Activated T-helper 9 cell treated with anti-CD3 and anti-CD28 coated beads, Interleukin-2, amount 50 U/mL, for 16 hours (primary cell): ENCODE data around the gene PILRA.
"Not testable (repeated sequence)": the region's sequence is repeated elsewhere in the genome, so short reads cannot be mapped to it uniquely, and the experiment has no call there.

Experiments
- DNase-seq: peaks from one replicate; pipeline ENCODE4 v3.0.0-alpha.2; 2020; ENCODE audit warnings: low read depth

The PILRA gene

DNA sequence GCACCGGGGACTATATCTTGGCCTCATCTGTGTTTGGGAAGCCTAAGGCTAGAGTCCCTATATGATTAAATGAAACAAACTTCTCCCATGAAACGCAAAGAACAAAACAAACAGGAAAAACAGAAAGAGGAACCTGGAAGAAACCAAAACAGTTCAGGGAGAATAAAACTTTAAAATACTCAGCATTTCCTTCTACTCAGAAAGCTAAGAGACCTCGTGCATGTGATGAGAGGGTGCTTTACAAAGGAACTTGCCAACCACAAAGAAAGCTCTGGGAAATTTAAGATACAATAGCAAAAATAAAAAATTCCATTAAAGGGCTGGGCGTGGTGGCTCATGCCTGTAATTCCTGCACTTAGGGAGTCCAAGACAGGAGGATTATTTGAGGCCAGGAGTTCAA is 6.9 kb downstream of the PILRA start:
- no peak for DNase-seq

DNA sequence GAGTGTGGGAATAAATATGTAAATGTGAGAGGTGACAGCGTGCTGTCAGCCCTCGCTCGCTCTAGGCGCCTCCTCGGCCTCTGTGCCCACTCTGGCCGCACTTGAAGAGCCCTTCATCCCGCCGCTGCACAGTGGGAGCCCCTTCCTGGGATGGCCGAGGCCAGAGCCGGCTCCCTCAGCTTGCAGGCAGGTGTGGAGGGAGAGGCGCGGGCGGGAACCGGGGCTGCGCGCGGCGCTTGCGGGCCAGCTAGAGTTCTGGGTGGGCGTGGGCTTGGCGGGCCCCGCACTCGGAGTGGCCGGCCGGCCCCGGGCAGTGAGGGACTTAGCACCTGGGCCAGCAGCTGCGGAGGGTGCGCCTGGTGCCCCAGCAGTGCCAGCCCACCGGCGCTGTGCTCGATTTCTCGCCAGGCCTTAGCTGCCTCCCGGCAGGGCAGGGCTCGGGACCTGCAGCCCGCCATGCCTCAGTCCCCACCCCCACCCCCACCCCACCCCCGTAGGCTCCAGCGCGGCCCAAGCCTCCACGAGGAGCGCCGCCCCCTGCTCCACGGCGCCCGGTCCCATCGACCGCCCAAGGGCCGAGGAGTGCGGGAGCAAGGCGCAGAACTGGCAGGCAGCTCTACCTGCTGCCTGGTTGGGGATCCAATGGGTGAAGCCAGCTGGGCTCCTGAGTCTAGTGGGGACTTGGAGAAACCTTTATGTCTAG is 8.4 kb downstream of the PILRA start:
- DNase-seq = not testable (repeated sequence)

DNA sequence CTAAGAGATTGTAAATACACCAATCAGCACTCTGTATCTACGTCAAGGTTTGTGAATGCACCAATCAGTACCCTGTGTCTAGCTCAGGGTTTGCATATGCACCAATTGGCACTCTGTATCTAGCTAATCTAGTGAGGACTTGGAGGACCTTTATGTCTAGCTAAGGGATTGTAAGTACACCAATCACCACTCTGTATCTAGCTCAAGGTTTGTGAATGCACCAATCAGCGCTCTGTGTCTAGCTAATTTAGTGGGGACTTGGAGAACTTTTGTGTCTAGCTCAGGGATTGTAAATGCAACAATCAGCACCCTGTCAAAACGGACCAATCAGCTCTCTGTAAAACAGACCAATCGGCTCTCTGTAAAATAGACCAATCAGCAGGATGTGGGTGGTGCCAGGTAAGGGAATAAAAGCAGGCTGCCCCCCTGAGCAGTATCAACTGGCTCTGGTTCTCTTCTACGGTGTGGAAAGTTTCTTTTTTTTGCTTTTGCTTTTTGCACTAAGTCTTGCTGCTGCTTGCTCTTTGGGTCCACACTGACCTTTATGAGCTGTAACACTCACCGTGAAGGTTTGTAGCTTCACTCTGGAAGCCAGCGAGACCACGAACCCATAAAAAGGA is 9.1 kb downstream of the PILRA start:
- DNase-seq = not testable (repeated sequence)

DNA sequence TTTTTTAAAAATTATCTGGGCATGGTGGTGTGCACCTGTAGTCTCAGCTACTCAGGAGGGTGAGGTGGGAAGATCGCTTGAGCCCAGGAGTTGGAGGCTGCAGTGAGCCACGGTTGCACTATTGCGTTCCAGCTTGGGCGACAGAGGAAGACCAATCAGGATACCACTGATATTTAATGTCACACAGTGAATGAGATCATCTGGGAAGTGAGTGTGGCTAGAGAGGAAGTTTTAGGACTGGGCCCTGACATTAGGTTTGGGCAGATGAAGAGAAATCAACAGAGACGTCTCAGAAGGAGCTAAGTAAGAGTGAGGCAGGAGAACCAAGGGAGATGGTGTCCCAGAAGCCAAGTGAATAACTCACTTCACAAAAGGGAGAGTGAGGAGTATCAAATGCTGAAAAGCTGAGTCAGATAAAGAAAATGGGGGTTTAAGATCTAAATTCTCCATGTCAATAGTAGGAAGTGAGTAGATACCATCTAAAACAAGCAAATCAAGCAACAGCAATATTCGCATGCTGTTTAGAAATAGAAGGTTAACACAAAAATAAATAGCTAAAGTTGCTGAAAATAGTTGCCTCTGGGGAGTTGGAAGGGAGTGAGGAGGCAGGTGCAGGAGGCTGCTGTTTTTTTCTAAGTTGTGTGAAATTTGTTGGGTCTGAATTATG is 11.5 kb downstream of the PILRA start:
- DNase-seq = no peak

DNA sequence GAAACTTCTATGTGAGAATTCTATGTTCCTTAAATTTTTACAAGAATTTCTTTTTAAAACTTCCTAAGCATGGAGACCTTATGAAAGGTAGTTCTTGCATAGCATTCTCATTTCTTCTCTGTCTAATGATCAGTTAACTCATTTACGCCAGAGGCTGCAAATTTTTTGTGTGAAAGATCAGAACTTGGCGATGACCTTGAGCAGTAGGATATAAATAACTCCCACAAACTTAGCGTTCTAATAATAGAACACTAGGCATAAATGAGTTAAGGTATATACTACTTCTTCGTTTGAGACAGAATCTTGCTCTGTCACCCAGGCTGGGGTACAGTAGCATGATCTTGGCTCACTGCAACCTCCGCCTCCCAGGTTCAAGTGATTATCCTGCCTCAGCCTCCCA is 13.7 kb downstream of the PILRA start:
- DNase-seq = no peak

DNA sequence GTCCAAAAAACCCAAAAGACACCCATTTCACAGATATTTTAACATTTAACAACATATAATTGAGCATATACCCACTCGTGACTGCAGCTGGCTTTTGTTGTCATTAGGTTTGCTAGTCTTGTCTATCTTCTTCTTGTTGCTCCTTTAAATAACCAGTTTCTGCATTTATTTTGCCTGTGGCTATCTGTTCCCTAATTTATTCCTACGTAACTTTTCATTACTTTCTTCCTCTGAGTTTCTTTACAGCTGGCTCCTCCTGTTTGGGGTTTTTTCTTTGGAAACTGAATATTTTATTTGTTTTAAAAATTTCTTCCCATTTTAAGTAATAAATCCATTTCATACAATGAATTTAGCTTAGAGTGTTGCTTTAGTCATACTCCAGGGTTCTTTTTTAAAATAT is 14.4 kb downstream of the PILRA start:
- no peak for DNase-seq

DNA sequence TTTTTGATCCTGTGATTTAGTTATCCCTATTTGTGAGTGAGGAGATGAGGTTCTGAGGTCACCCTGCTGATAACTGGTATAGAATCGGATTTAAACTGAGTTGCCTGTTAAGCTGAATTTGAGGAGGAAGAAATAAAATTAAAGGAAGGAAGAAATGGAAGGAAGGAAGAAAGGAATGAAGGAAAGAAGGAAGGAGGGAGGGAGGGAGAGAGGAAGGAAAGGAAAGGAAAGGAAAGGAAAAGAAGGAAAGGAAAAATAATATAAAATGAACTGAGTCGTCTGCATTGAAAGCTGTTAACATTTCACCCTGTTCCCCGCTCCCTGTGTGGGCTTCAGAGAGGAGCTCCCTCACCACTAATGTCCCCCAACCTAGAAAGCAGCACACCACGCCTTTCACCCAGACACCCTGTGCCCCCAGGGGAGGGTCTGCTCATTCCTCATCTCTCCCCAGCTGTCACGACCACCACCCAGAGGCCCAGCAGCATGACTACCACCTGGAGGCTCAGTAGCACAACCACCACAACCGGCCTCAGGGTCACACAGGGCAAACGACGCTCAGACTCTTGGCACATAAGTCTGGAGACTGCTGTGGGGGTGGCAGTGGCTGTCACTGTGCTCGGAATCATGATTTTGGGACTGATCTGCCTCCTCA is 16.3 kb downstream of the PILRA start:
- no peak for DNase-seq

DNA sequence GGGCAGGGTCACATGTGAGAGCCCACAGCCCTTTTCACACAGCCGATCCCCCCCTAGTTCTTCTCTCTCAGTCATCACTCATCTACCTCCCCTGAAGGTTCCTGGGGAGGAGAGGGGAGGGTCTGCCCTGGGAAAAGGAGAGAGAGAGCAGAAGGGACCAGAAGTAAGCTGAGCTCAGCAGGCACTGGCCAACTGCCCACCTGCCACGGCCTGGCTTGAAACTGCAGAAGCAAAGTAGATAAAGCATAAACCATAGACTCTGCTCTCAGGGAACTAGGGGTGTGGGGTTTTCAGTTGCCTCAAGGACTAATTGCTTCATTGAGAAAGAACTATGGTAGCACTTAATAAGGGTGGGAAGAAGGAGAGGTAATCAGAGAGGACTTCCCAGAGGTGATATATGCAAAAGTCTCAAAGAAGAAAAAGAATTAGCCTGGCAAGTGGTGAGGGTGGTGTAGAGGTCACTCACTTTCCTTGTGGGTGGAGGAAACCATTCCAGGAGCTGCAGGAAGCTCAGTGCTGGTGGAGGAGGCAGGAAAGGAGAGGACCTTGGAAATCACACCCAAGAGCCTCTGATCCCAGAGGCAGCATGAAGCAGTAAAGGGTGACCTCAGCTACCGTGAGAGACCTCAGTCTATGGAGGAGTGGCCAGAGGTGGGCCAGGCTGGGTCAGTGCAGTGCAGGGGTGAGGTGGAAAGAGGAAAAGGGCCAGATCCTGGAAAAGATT is 17.2 kb downstream of the PILRA start:
- DNase-seq = no peak

DNA sequence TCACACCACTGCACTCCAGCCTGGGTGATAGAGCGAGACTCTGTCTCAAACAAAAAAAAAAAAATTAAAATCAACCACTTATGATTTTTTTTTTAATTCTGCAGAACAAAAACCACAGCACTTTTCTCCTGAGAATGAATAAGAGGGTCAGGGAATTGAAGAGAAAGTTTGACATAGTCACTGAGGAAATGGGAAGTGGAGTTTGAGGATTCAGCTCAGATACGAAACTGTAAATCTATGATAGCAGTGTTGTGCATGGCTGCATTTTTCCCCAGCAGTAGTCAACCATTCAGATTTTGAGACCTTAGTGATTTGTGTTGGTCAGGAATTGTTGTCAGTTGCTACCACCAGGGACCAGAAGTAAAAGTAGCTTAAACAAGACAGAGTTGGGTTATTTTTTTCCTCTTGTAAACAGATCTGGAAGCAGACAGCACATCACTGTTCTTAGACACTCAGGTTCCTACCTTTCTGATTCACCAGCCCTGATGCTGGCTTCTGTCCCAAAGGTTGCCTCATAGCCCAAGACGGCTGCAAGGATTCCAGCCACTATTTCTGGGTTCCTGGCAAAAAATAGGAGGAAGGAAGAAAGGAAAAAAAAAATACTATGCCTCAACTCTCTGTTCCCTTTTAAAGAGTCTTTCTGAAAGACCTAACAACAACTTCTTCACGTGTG is 20.1 kb downstream of the PILRA start:
- DNase-seq = no peak

DNA sequence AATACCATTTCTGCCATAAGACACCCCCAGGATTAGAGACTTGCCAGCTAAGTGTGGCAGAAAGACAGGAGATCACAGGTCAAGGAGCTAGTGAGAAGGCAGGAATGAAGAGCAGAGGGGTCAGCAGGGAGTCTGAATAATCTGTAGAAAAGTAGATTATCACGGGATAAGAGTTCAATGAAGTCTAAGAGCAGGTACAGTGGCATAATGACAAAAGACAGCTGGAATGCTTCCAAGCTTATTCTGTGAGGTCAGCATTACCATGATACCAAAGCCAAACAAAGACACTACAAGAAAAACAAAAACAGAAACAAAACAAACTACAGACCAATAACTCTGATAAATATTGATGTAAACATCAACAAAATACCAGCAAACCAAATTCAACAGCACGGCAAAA is 20.8 kb downstream of the PILRA start:
- DNase-seq = no peak

DNA sequence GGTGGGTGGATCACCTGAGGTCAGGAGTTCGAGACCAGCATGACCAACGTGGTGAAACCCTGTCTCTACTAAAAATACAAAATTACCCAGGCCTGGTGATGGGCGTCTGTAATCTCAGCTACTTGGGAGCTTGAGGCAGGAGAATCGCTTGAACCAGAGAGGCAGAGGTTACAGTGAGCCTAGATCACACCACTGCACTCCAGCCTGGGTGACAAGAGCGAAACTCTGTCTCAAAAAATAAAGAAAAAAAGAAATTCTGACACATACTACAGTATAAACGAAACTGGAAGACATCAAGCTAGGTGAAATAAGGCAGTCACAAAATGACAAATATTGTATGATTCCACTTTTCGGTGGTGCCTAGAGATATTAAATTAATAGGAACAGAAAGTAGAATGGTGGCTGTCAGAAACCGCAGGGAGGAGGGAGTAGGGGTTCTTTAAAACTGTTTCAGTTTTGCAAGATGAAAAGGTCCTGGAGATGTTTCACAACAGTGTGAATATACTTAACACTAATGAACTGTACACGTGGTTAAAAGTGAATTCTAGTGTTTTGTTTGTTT is 23.2 kb downstream of the PILRA start:
- peak; percentile 34 for DNase-seq

DNA sequence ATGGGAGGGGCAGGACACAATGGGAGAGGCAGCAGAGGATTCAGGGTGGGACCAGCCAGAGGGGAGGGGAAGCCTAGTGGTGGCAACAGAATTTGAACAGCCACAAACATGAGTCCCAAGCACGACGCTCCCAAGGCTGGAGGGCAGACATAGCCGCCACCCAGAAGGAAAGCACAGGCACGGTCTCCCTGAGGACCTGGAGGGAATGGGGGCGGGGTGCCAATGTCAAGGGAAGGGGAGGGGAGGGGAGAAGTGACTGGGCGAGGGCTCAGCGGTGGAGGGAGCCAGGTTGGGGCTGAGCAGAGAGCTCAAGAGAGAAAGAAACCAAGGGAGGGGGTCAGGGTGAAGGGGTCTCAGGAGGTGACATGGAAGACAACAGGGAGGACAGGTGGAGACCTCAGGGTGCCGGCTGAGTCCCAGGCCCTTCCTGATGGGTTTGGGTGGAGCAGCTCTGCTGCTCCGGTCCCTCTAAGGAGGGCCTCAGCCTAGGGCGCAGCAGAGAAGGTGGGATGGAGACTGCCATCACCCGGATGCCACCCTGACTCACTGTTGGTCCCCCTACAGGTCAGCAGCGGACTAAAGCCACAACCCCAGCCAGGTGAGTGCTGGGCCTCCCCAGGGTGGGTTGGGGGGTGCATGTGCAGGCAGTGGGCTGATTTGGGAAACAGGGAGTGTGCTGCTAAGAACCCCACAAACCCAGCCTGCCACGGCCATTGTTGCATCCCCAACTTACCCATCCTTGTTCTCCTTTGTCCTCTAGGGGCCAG is 24.2 kb downstream of the PILRA start:
- DNase-seq = no peak

DNA sequence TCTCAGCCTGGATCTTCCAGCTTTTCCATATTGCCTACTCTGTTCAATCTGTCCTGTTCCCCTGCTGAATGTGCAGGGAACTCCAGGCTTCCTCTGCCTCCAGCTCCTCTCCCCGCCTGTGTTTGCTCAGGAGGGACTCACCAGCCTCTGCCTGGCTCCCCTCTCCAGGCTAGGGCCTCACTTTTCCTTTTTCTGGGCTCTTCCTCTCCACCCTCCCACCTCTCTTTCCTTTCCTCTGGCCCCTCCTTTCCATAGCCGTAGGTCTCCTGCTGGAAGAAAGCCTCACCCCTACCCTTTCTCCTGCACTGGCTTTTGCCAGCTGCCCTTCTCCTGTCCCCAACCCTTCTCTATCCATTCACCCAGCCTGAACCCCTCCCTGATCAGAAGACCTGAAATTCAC is 25.0 kb downstream of the PILRA start:
- no peak for DNase-seq

DNA sequence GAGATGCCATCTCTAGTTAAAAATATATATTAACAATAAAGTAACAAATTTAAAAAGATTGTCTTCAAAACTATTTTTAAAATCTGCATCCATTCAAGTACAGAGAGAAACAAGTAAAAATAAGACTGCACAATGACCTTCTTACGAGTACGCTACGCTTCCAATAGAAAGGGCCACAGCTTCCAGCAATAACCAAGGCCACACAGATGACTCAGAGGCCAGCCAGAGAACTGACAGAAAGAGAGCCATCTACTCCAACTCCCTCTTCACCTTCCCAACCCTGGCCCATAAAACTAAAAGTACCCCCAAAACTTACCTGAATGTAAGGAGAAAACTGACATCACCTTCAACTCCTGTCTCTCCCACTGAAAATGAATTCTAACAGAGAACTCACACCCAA is 26.8 kb downstream of the PILRA start:
- DNase-seq = no peak

DNA sequence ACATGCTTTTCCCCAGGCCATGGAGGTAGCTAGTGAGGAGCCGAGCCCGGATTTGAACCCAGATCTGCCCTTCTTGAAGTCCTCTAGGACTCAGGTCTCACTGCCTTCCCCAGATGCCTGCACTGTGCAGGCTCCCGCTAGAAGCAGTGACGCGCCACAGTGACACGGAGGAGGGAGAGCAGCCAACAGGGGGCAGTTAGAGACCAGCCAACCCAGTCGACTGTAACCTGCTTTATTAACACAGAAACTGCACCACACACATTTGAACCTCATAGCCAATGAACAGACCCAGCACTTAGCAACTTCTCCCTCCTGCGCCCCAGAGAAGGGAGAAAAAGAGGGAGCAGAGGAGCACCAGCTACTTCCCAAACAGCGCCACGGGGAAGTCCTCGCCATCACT is 27.4 kb downstream of the PILRA start:
- DNase-seq = no peak

DNA sequence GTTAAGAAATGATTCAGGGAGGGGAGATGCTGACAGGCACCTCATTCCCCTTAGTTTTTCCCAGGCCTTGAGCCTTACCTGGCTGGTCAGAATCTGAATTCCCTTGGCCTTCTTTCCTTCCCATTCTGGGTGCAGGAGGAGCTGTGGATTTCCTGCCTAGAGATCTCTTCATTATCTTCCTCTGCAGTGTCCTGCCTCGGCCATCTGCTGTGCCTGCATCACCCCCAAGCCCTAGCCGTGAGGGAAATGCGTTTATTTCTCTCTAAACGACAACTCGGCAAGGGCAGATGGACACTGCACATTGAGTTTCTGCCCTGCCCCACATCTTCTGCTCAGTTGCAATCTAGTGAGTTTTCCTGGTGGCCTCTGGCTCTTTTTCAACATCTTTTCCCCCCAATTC is 28.5 kb downstream of the PILRA start:
- no peak for DNase-seq

DNA sequence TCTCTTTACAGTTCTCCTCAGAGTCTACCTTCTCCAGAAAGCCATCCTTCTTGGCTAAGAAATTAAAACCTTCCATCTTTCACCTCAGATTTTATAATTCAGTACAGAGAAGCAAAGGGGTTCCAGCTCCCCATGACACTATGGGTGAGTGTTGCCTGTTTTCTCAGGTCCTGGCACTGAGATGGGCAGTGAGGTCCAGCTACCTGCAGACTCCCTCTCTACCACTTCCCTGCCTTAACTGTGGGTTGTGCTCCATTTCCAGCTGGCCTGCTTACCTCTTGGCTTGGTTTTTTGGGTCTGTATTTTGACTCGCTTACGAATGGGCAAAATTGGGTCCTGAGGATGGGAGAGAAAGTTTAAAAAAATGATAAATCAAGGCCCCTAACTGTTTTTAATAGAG is 29.0 kb downstream of the PILRA start:
- DNase-seq = no peak

DNA sequence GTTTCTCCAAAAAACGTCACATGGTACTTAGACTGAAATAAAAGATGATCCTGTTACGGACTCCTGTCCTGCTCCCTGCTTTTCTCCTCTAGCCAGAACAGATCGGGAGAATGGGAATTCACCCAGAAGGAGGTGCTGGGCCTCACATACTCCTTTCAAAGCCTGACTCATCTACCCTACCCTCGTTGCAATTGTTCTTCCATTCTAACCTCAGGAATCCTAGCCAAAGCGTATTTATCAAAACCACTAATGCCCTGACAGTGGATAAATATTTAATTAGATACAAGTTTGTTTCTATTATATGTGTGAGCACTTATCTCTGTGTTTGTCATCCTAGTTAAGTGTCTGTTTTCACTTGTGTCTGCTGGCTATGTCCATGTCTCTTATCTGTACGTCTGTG is 33.5 kb downstream of the PILRA start:
- DNase-seq = no peak

DNA sequence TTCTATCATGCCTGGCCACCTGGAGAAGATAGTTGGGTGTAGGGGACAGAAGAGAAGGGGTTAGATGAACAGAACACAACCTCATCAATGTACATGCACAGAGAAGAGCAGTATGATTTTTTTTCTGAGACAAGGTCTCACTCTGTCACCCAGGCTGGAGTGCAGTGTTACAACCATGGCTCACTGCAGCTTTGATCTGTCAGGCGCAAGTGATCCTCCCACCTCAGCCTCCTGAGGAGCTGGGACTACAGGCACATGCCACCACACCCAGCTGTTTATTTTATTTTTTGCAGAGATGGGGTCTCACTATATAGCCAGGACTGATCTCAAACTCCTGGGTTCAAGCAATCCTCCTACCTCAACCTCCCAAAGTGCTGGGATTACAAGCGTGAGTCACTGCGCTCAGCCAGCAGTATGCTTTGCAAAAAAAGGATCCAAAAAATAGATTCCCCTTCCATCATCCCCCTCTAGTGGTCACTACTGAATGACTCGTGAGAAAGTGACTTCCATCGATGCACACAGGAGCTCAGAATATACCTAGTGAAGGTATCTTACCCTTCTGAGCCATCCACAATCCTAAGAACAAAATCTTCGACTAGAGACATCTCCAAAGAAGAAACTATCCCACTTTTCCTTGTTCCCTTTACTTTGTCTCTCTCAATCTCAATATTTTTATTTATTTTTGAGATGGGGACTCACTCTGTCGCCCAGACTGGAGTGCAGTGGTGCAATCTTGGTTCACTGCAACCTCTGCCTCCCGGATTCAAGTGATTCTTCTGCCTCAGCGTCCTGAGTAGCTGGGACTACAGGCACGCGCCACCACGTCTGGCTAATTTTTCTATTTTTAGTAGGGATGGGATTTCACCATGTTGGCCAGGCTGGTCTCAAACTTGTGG is 34.2 kb downstream of the PILRA start:
- no peak for DNase-seq

DNA sequence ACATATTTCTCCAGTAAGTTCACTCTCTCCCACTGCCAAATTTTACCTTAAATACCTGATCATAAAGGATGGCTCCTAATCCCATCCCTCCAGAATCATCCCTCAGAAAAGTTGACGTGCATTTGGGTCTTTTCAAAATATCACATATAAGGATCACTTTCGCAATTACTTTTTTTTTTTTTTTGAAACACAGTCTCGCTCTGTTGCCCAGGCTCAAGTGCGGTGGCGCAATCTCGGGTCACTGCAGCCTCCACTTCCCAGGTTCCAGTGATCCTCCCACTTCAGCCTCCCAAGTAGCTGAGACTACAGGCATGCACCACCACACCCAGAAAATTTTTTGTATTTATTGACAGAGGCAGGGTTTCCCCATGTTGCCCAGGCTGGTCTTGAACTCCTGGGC is 37.8 kb downstream of the PILRA start:
- no peak for DNase-seq
